ENCODE results near the gene ADRA1B. TPM values are rescaled to one million over a fixed set of nuclear protein-coding genes. Genes with fewer than 3 reads are reported as not detected.

ADRA1B gene
- total RNA-seq, 2 experiments from 2014 or later: not detected

- intact Hi-C loops (cut with micrococcal nuclease): no loop called here
Observed at GRCh38 chr5:159905496-159905895, 10.8 kb upstream of the ADRA1B start.

GRCh38 chr5:159906463-159906862 lies 9.8 kb upstream of the ADRA1B start:
- no peak overlapping the region for H3K27ac Mint-ChIP-seq
- CTCF ChIA-PET: interaction anchor here (1.2 kb wide), 1 partner anchor 9 kb away, joined by 3 read pairs; no protein-coding TSS in a partner anchor
- intact Hi-C loops (cut with micrococcal nuclease): no loop called here
- H3K9me3 Mint-ChIP-seq: no peaks in the 10 kb centered on the region
- POLR2A ChIA-PET: no interaction called here
- peaks cover 23% of the 10 kb centered on the region for H3K27me3 Mint-ChIP-seq
- H3K4me1 Mint-ChIP-seq (ENCODE audit: low read depth): no peaks in the 10 kb centered on the region
- H3K36me3 Mint-ChIP-seq: no peaks in the 10 kb centered on the region
- DNase-seq: no peak
- no peak overlapping the region for H3K4me3 Mint-ChIP-seq

More at GRCh38 chr5:159905496-159905895, 10.8 kb upstream of the ADRA1B start:
- peaks cover 23% of the 10 kb centered on the region for H3K27me3 Mint-ChIP-seq
- no peaks in the 10 kb centered on the region for H3K36me3 Mint-ChIP-seq
- H3K27ac Mint-ChIP-seq: no peak overlapping the region
- H3K4me1 Mint-ChIP-seq (ENCODE audit: low read depth): no peaks in the 10 kb centered on the region
- ChIA-PET CTCF (no interaction called here), POLR2A (no interaction called here)
- H3K4me3 Mint-ChIP-seq: no peak overlapping the region
- no peaks in the 10 kb centered on the region for H3K9me3 Mint-ChIP-seq
- no peak for DNase-seq

- CTCF ChIA-PET: interaction anchor here (1.2 kb wide), 1 partner anchor 9 kb away, joined by 3 read pairs; no protein-coding TSS in a partner anchor
- intact Hi-C loops (cut with micrococcal nuclease): no loop called here
- Mint-ChIP-seq H3K4me3 (no peak overlapping the region), H3K27ac (no peak overlapping the region), H3K9me3 (no peaks in the 10 kb centered on the region), H3K27me3 (peaks cover 23% of the 10 kb centered on the region), H3K4me1 (ENCODE audit: low read depth) (no peaks in the 10 kb centered on the region), H3K36me3 (no peaks in the 10 kb centered on the region)
- DNase-seq: no peak
- POLR2A ChIA-PET: no interaction called here
Observed at GRCh38 chr5:159906943-159907342, 9.3 kb upstream of the ADRA1B start.

- DNase-seq: no peak
- POLR2A ChIA-PET: no interaction called here
- no peaks in the 10 kb centered on the region for H3K36me3 Mint-ChIP-seq
- peaks cover 24% of the 10 kb centered on the region for H3K27me3 Mint-ChIP-seq
- no peaks in the 10 kb centered on the region for H3K9me3 Mint-ChIP-seq
- H3K27ac Mint-ChIP-seq: no peak overlapping the region
- H3K4me3 Mint-ChIP-seq: no peak overlapping the region
- intact Hi-C loops (cut with micrococcal nuclease): no loop called here
- CTCF ChIA-PET: interaction anchor here (1.2 kb wide), 1 partner anchor 8 kb away, joined by 3 read pairs; no protein-coding TSS in a partner anchor
- no peaks in the 10 kb centered on the region for H3K4me1 Mint-ChIP-seq (ENCODE audit: low read depth)
Observed at GRCh38 chr5:159907689-159908590, 8.3 kb upstream of the ADRA1B start.

- Mint-ChIP-seq H3K27ac (no peak overlapping the region), H3K36me3 (no peaks in the 10 kb centered on the region), H3K4me3 (no peak overlapping the region), H3K27me3 (peaks cover 20% of the 10 kb centered on the region), H3K4me1 (ENCODE audit: low read depth) (no peaks in the 10 kb centered on the region), H3K9me3 (no peaks in the 10 kb centered on the region)
- no peak for DNase-seq
- POLR2A ChIA-PET: no interaction called here
- CTCF ChIA-PET: no interaction called here
- intact Hi-C loops (cut with micrococcal nuclease): no loop called here
Observed at GRCh38 chr5:159908591-159908940, 7.7 kb upstream of the ADRA1B start.

GRCh38 chr5:159909126-159909525 lies 7.2 kb upstream of the ADRA1B start:
- intact Hi-C loops (cut with micrococcal nuclease): no loop called here
- ChIA-PET CTCF (no interaction called here), POLR2A (no interaction called here)

GRCh38 chr5:159910207-159910842 lies 6.0 kb upstream of the ADRA1B start:
- no peaks in the 10 kb centered on the region for H3K9me3 Mint-ChIP-seq
- H3K36me3 Mint-ChIP-seq: no peaks in the 10 kb centered on the region
- peaks cover 30% of the 10 kb centered on the region for H3K27me3 Mint-ChIP-seq
- POLR2A ChIA-PET: no interaction called here
- intact Hi-C loops (cut with micrococcal nuclease): no loop called here
- CTCF ChIA-PET: no interaction called here
- no peak overlapping the region for H3K4me3 Mint-ChIP-seq
- no peaks in the 10 kb centered on the region for H3K4me1 Mint-ChIP-seq (ENCODE audit: low read depth)
- no peak overlapping the region for H3K27ac Mint-ChIP-seq
- no peak for DNase-seq

More at GRCh38 chr5:159909126-159909525, 7.2 kb upstream of the ADRA1B start:
- Mint-ChIP-seq H3K27ac (no peak overlapping the region), H3K9me3 (no peaks in the 10 kb centered on the region), H3K4me3 (no peak overlapping the region), H3K27me3 (peaks cover 23% of the 10 kb centered on the region), H3K36me3 (no peaks in the 10 kb centered on the region), H3K4me1 (ENCODE audit: low read depth) (no peaks in the 10 kb centered on the region)
- no peak for DNase-seq

- H3K36me3 Mint-ChIP-seq: no peaks in the 10 kb centered on the region
- ChIA-PET POLR2A (no interaction called here), CTCF (no interaction called here)
- intact Hi-C loops (cut with micrococcal nuclease): no loop called here
- H3K27me3 Mint-ChIP-seq: peaks cover 35% of the 10 kb centered on the region
- no peaks in the 10 kb centered on the region for H3K9me3 Mint-ChIP-seq
- peaks cover 2% of the 10 kb centered on the region for H3K4me1 Mint-ChIP-seq (ENCODE audit: low read depth)
- no peak overlapping the region for H3K4me3 Mint-ChIP-seq
- H3K27ac Mint-ChIP-seq: no peak overlapping the region
- DNase-seq: no peak
Observed at GRCh38 chr5:159910843-159911229, 5.4 kb upstream of the ADRA1B start.

- intact Hi-C loops (cut with micrococcal nuclease): no loop called here
- CTCF ChIA-PET: no interaction called here
Observed at GRCh38 chr5:159911349-159911748, 4.9 kb upstream of the ADRA1B start.

GRCh38 chr5:159912033-159912800 lies 4.1 kb upstream of the ADRA1B start:
- no peak for DNase-seq
- H3K4me3 Mint-ChIP-seq: no peak overlapping the region
- intact Hi-C loops (cut with micrococcal nuclease): no loop called here
- ChIA-PET CTCF (interaction anchor here (1.4 kb wide), 1 partner anchor 467 kb away, joined by 4 read pairs; no protein-coding TSS in a partner anchor), POLR2A (no interaction called here)
- H3K36me3 Mint-ChIP-seq: no peaks in the 10 kb centered on the region
- peaks cover 8% of the 10 kb centered on the region for H3K4me1 Mint-ChIP-seq (ENCODE audit: low read depth)
- H3K27me3 Mint-ChIP-seq: peaks cover 36% of the 10 kb centered on the region
- H3K9me3 Mint-ChIP-seq: no peaks in the 10 kb centered on the region
- H3K27ac Mint-ChIP-seq: no peak overlapping the region

More at GRCh38 chr5:159911349-159911748, 4.9 kb upstream of the ADRA1B start:
- no peaks in the 10 kb centered on the region for H3K9me3 Mint-ChIP-seq
- no peak overlapping the region for H3K27ac Mint-ChIP-seq
- no peaks in the 10 kb centered on the region for H3K36me3 Mint-ChIP-seq
- no peak for DNase-seq
- H3K27me3 Mint-ChIP-seq: peaks cover 36% of the 10 kb centered on the region
- peaks cover 3% of the 10 kb centered on the region for H3K4me1 Mint-ChIP-seq (ENCODE audit: low read depth)
- H3K4me3 Mint-ChIP-seq: no peak overlapping the region
- POLR2A ChIA-PET: no interaction called here

GRCh38 chr5:159913048-159913447 lies 3.2 kb upstream of the ADRA1B start:
- ChIA-PET CTCF (interaction anchor here (1.4 to 3.1 kb wide), 2 partner anchors 397 to 468 kb away, joined by 4 to 11 read pairs; no protein-coding TSS in a partner anchor), POLR2A (no interaction called here)
- H3K36me3 Mint-ChIP-seq: no peaks in the 10 kb centered on the region
- H3K27me3 Mint-ChIP-seq: peaks cover 42% of the 10 kb centered on the region
- intact Hi-C loops (cut with micrococcal nuclease): no loop called here
- no peaks in the 10 kb centered on the region for H3K9me3 Mint-ChIP-seq
- H3K4me3 Mint-ChIP-seq: no peak overlapping the region
- H3K4me1 Mint-ChIP-seq (ENCODE audit: low read depth): peaks cover 10% of the 10 kb centered on the region
- DNase-seq: no peak
- H3K27ac Mint-ChIP-seq: no peak overlapping the region

GRCh38 chr5:159913501-159913900 lies 2.8 kb upstream of the ADRA1B start:
- peaks cover 10% of the 10 kb centered on the region for H3K4me1 Mint-ChIP-seq (ENCODE audit: low read depth)
- no peak overlapping the region for H3K4me3 Mint-ChIP-seq
- ChIA-PET POLR2A (no interaction called here), CTCF (interaction anchor here (1.4 to 3.1 kb wide), 2 partner anchors 397 to 469 kb away, joined by 4 to 11 read pairs; no protein-coding TSS in a partner anchor)
- H3K36me3 Mint-ChIP-seq: no peaks in the 10 kb centered on the region
- H3K27ac Mint-ChIP-seq: no peak overlapping the region
- DNase-seq: no peak
- intact Hi-C loops (cut with micrococcal nuclease): no loop called here
- no peaks in the 10 kb centered on the region for H3K9me3 Mint-ChIP-seq
- H3K27me3 Mint-ChIP-seq: peaks cover 43% of the 10 kb centered on the region

Measured in activated CD4-positive, alpha-beta memory T cell treated with anti-CD3 and anti-CD28 coated beads for 36 hours (primary cell).